Gastrocnemius medialis (tissue), 4 donors: ENCODE data around the gene DDX3X.

Experiments
- POLR2A ChIP-seq, 2 donors: fragments of 450-650 bp; IDR thresholded peaks; one replicate each; pipeline ENCODE4 v1.6.1; 2017; ENCODE audit warnings: antibody characterized with exemption in 2 of 2, mild to moderate bottlenecking in 2 of 2, moderate library complexity in 2 of 2
- TF ChIP-seq, protein P1 (sequence below), 5 experiments: fragments of 450-650 bp in 3 of 5; fragments of 200-600 bp in 2 of 5; sonication (generic) in 2 of 5; IDR thresholded peaks in 4 of 5; conservative IDR thresholded peaks in 1 of 5; 1 replicate in 4 of 5; 2 replicates in 1 of 5; pipeline ENCODE4 v1.5.1; 2016 to 2019; ENCODE audit warnings: antibody characterized with exemption in 5 of 5, mild to moderate bottlenecking in 3 of 5, moderate library complexity in 3 of 5

DNA sequence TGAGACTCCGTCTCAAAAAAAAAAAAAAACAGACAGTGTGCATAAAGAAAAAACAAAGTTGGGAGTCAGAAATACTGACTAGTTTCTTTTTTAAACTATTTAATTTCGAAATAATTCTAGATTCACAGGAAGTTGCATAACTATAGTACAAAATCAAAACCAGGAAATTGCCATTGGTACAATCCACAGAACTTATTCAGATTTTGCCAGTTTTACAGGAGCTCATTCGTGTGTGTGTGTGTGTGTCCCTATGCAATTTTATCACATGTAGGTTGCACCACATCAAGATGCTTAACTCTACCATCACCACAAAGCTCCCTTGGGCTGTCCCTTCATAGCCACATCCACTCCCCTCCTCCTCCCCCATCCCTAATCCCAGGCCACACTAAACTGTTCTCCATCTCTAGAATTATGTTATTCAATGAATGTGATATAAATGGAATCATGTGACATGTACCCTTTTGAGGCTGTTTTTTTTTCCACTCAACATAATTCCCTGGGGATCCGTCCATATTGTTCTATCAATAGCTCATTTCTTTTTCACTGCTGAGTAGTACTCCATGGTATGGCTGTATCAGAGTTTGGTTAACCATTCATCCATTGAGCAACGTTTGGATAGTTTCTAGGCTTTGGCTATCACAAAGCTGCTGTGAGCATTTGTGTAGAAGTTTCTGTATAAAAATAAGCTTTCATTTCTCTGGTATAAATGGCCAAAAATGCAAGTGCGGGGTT, 16.3 kb upstream of the DDX3X start:
- TF ChIP-seq, protein P1, sequence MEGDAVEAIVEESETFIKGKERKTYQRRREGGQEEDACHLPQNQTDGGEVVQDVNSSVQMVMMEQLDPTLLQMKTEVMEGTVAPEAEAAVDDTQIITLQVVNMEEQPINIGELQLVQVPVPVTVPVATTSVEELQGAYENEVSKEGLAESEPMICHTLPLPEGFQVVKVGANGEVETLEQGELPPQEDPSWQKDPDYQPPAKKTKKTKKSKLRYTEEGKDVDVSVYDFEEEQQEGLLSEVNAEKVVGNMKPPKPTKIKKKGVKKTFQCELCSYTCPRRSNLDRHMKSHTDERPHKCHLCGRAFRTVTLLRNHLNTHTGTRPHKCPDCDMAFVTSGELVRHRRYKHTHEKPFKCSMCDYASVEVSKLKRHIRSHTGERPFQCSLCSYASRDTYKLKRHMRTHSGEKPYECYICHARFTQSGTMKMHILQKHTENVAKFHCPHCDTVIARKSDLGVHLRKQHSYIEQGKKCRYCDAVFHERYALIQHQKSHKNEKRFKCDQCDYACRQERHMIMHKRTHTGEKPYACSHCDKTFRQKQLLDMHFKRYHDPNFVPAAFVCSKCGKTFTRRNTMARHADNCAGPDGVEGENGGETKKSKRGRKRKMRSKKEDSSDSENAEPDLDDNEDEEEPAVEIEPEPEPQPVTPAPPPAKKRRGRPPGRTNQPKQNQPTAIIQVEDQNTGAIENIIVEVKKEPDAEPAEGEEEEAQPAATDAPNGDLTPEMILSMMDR (IDR thresholded peaks at IDR 0.05 in 4 of 5, conservative IDR thresholded peaks at IDR 0.05 in 1 of 5): no peak
- TF ChIP-seq POLR2A (IDR thresholded peaks at IDR 0.05): no peak
